BJ (cell line): ENCODE measurements around the gene PRKD2. TPM values are rescaled to one million over a fixed set of nuclear protein-coding genes. Genes with fewer than 3 reads are reported as not detected.

ENCODE experiments used
- CTCF ChIA-PET: fragments of 350-600 bp; formaldehyde crosslinking; extraction: SDS; loops from one replicate; lab custom pipeline; 2021; ENCODE audit warnings: antibody characterized with exemption, inconsistent platforms; lab: Yijun Ruan, JAX
- POLR2A ChIA-PET: fragments of 300-600 bp; sonication (Branson Sonifier 250); formaldehyde crosslinking; extraction: SDS; loops from one replicate; lab custom pipeline; 2021; ENCODE audit warnings: antibody characterized with exemption; lab: Charles Lee
- DNase-seq: peaks from one replicate; pipeline ENCODE4 v3.0.0-alpha.2; 2011; ENCODE audit warnings: low read depth
- H3K27me3 ChIP-seq: 2 replicates; pipeline ENCODE4 v1.6.0; 2011; ENCODE audit warnings: low read length; ENCODE audit not compliant: control insufficient read depth, insufficient read depth
- H3K36me3 ChIP-seq: 2 replicates; pipeline ENCODE4 v1.5.1; 2011; ENCODE audit warnings: low read length; ENCODE audit not compliant: control insufficient read depth, insufficient read depth
- H3K4me3 ChIP-seq: 2 replicates; pipeline ENCODE4 v1.5.1; 2011; ENCODE audit warnings: low read depth, mild to moderate bottlenecking, control low read depth, low read length
- CTCF ChIP-seq: IDR thresholded peaks from 2 replicates; pipeline ENCODE4 v1.5.1; 2011; ENCODE audit warnings: low read depth, mild to moderate bottlenecking, control low read depth, inconsistent platforms, low read length, moderate library complexity; ENCODE audit not compliant: insufficient read depth
- polyA plus RNA-seq: library from polyadenylated mRNA; depleted of rRNA; stranded (reverse); fragments of >200 nt; gene quantifications from 2 replicates; pipeline ENCODE4 v1.2.3, GENCODE V29; 2011

PRKD2 gene
- polyA plus RNA-seq, 1 experiment: 19.4 TPM

GRCh38 chr19:46697204-46697960 is 19.5 kb downstream of the PRKD2 start:
- POLR2A ChIA-PET: no interaction called here

GRCh38 chr19:46696866-46697203 is 20.1 kb downstream of the PRKD2 start:
- DNase-seq: no peak
- Histone ChIP-seq H3K36me3 (peaks cover 39% of the 10 kb centered on the region), H3K4me3 (no peak overlapping the region), H3K27me3 (no peaks in the 10 kb centered on the region)
- ChIA-PET CTCF (interaction anchor here (0.6 to 1.2 kb wide), 7 partner anchors 9 to 167 kb away, joined by 3 to 4 read pairs (median 3); no protein-coding TSS in a partner anchor), POLR2A (no interaction called here)
- no peak for TF ChIP-seq CTCF

More at GRCh38 chr19:46697204-46697960, 19.5 kb downstream of the PRKD2 start:
- DNase-seq: peak; percentile 36
- CTCF ChIA-PET: interaction anchor here (0.6 to 1.2 kb wide), 7 partner anchors 9 to 167 kb away, joined by 3 to 4 read pairs (median 3); no protein-coding TSS in a partner anchor
- Histone ChIP-seq H3K36me3 (peaks cover 33% of the 10 kb centered on the region), H3K4me3 (no peak overlapping the region), H3K27me3 (no peaks in the 10 kb centered on the region)
- TF ChIP-seq CTCF: no peak

GRCh38 chr19:46696052-46696451 is 20.9 kb downstream of the PRKD2 start:
- H3K36me3 ChIP-seq: peaks cover 42% of the 10 kb centered on the region
- no peak overlapping the region for H3K4me3 ChIP-seq
- ChIA-PET CTCF (interaction anchor here (1.2 kb wide), 1 partner anchor 8 kb away, joined by 7 read pairs; no protein-coding TSS in a partner anchor), POLR2A (no interaction called here)
- no peaks in the 10 kb centered on the region for H3K27me3 ChIP-seq
- no peak for DNase-seq
- TF ChIP-seq CTCF: no peak

- no peaks in the 10 kb centered on the region for H3K27me3 ChIP-seq
- peaks cover 43% of the 10 kb centered on the region for H3K36me3 ChIP-seq
- POLR2A ChIA-PET: no interaction called here
- no peak for DNase-seq
- CTCF ChIA-PET: interaction anchor here (0.9 kb wide), 1 partner anchor 32 kb away, joined by 3 read pairs; no protein-coding TSS in a partner anchor
- H3K4me3 ChIP-seq: no peak overlapping the region
- no peak for TF ChIP-seq CTCF
Observed at GRCh38 chr19:46693760-46694159, 23.2 kb downstream of the PRKD2 start.

GRCh38 chr19:46692918-46693722 is 23.8 kb downstream of the PRKD2 start:
- Histone ChIP-seq H3K27me3 (no peaks in the 10 kb centered on the region), H3K36me3 (peaks cover 40% of the 10 kb centered on the region), H3K4me3 (no peak overlapping the region)
- TF ChIP-seq CTCF: no peak
- ChIA-PET CTCF (no interaction called here), POLR2A (no interaction called here)
- DNase-seq: no peak
